Measurements from ENCODE around the gene U2SURP. TPM values are rescaled to one million over a fixed set of nuclear protein-coding genes. Genes with fewer than 3 reads are reported as not detected.
A peak's percentile ranks its signal among the peaks of the same experiment; 100 is the strongest.

Gene U2SURP
- total and polyA plus RNA-seq, 12 donors, result 14.1 to 49.3 (median 40.2) TPM

- intact Hi-C loops (cut with DNase I), result loop anchor here in 4 of 10 donors (5.0 to 10.0 kb wide), 5 partner anchors 171 to 416 kb away; partner anchors contain the start of genes PLS1 (in 1 of the 4) and TRPC1 (in 1 of the 4)
- TF ChIP-seq CTCF (IDR thresholded peaks at IDR 0.05), result no peak
- 79 to 89% methylated on average over 3 of the region's 3 CpGs for WGBS, 2 donors
These were observed 2.9 kb upstream of the U2SURP start for GRCh38 chr3:142998439-142998838.

DNA sequence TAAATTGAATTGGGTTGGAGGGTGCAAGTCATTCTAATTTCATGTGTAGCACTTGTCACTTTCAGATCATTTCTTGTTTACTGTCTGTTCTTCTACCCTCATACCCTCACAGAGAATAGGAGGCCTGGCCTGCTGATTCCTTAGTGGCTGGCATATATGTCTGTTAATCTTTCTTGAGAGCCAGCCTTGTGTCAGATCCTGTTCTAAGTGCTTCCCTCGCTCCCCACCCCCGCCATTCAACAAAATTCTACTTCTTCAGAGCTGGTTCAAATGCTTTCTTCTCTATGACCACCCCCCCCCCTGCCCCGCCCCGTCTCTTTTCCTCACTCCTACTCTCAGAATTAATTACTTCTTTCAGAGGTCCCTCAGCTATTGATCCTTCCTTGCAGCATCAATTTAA is 1.5 kb upstream of the U2SURP start:
- Histone ChIP-seq H3K4me3 (peak overlapping the region in 8 of 10 donors; percentile 62 to 91 (median 77)), H3K36me3 (no peaks in the 10 kb centered on the region), H3K4me1 (peaks cover 0 to 50% (median 40%) of the 10 kb centered on the region in 9 donors), H3K9me3 (no peaks in the 10 kb centered on the region), H3K27me3 (no peaks in the 10 kb centered on the region), H3K27ac (peak overlapping the region in 9 of 10 donors; percentile 43 to 94 (median 90))
- 75 to 83% methylated on average over 4 of the region's 4 CpGs for WGBS, 2 donors
- TF ChIP-seq CTCF (IDR thresholded peaks at IDR 0.05), result no peak
- ATAC-seq (no peak), DNase-seq (no peak)
- intact Hi-C loops (cut with DNase I), result loop anchor here in 6 of 10 donors (2.0 to 10.0 kb wide), 7 partner anchors 173 to 423 kb away; partner anchors contain the start of genes ATR (in 2 of the 6), PLS1 (in 1 of the 6) and TRPC1 (in 1 of the 6)

More at GRCh38 chr3:142998439-142998838, 2.9 kb upstream of the U2SURP start:
- H3K27me3 ChIP-seq, result no peaks in the 10 kb centered on the region
- H3K4me1 ChIP-seq, result peaks cover 0 to 35% (median 27%) of the 10 kb centered on the region in 9 donors
- H3K4me3 ChIP-seq, result no peak overlapping the region
- peak overlapping the region in 1 of 10 donors; percentile 23 for H3K27ac ChIP-seq
- H3K36me3 ChIP-seq, result no peaks in the 10 kb centered on the region
- ATAC-seq (no peak), DNase-seq (no peak)
- H3K9me3 ChIP-seq, result no peaks in the 10 kb centered on the region

DNA sequence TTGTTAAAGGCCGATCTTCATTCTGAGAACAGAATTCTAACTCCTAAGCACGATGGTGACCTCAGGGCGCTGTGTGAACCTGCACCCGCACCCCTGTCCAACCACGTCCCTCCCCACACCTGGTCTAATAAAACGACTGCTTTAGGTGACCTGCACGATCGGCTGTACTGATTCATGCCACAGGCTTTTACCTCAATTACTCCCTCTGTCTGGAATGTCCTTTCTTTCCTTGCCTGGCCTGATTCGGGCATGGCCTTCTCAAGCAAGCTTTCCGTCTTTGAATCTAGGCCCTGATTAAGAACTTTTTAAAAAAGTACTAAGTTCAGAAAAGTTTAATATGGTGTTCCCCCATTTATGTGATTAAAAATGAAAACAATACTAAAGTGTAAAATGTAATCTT is 842 bp upstream of the U2SURP start:
- H3K27me3 ChIP-seq, result no peaks in the 10 kb centered on the region
- H3K27ac ChIP-seq, result peak overlapping the region; percentile 52 to 94 (median 89)
- TF ChIP-seq CTCF (IDR thresholded peaks at IDR 0.05), result no peak
- H3K4me3 ChIP-seq, result peak overlapping the region; percentile 62 to 91 (median 77)
- H3K4me1 ChIP-seq, result peaks cover 0 to 56% (median 46%) of the 10 kb centered on the region in 9 donors
- peak in 4 of 8 donors; percentile 8 to 32 (median 18) for ATAC-seq
- WGBS, 2 donors, result 16 to 31% methylated on average over 10 of the region's 10 CpGs
- intact Hi-C loops (cut with DNase I), result loop anchor here in 2 of 10 donors (2.0 to 5.0 kb wide), 2 partner anchors 422 to 423 kb away; partner anchors contain the start of gene ATR (in 2 of the 2)
- no peak for DNase-seq
- H3K36me3 ChIP-seq, result no peaks in the 10 kb centered on the region
- H3K9me3 ChIP-seq, result no peaks in the 10 kb centered on the region

GRCh38 chr3:143001034-143001368 is 369 bp upstream of the U2SURP start:
- DNase-seq, result peak in 1 of 2 donors; percentile 55
- no peaks in the 10 kb centered on the region for H3K9me3 ChIP-seq
- no peak for TF ChIP-seq CTCF (IDR thresholded peaks at IDR 0.05)
- 0% methylated on average over 15 of the region's 15 CpGs for WGBS, 2 donors
- intact Hi-C loops (cut with DNase I), result loop anchor here in 2 of 10 donors (2.0 to 5.0 kb wide), 2 partner anchors 422 to 424 kb away; partner anchors contain the start of gene ATR (in 2 of the 2)
- H3K4me1 ChIP-seq, result peaks cover 0 to 61% (median 51%) of the 10 kb centered on the region in 9 donors
- H3K36me3 ChIP-seq, result no peaks in the 10 kb centered on the region
- no peaks in the 10 kb centered on the region for H3K27me3 ChIP-seq
- H3K4me3 ChIP-seq, result peak overlapping the region; percentile 62 to 91 (median 77)
- H3K27ac ChIP-seq, result peak overlapping the region; percentile 52 to 94 (median 89)
- ATAC-seq, result peak in 7 of 8 donors; percentile 83 to 91 (median 86)
